HG03025 (cell line): Measurements from ENCODE around the gene SDR9C7.
"Not testable (repeated sequence)": the region's sequence is repeated elsewhere in the genome, so short reads cannot be mapped to it uniquely, and the experiment has no call there.

Experiments used
- ATAC-seq: cut with Tn5 transposase; IDR thresholded peaks from one replicate; pipeline ENCODE4 v1.9.1; 2021; ENCODE audit warnings: mild to moderate bottlenecking, moderate library complexity; ENCODE audit not compliant: unreplicated experiment, low FRiP score

The SDR9C7 gene

DNA sequence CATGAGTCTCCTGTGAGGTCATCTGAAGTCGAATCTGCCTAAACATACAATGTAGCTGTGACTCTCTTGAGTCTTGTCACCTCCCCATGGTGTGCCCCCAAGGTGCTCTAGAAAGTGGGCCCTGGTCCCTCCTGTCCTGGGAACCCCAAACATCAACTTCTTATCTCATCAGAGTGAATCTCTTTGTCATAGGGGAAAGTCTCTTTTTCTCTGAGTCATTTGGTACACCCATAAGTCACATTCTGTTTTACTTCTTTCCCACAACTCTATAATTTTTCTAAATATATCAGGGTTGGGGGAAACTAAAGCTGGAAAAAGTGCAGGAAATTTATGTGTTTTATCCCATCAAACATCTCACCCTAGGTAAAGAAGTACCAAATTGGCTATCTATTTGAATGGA, 12.9 kb downstream of the SDR9C7 start:
- ATAC-seq: no peak

DNA sequence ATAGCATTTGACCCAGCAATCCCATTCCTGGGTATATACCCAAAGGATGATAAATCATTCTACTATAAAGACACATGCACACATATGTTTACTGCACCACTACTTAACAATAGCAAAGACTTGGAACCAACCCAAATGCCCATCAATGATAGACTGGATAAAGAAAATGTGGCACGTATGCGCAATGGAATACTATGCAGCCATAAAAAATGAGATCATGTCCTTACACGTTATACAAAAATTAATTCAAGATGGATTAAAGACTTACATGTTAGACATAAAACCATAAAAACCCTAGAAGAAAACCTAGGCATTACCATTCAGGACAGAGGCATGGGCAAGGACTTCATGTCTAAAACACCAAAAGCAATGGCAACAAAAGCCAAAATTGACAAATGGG, 16.1 kb downstream of the SDR9C7 start:
- not testable (repeated sequence) for ATAC-seq

DNA sequence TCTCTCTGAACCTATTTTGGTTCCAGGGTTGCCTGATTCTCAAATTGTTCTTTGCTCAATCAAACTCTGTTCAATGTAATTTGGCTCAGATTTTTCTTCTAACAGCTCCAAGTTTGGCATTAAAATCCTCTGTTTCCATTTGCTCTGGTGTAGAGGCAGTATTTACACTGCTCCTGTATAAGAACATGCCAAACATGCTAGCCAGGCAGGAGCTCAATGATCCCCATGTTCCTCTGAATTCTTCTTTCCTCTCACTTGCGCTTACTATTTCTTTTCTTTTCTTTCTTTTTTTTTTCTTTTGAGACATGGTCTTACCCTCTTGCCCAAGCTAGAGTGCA, 17.2 kb downstream of the SDR9C7 start:
- no peak for ATAC-seq

DNA sequence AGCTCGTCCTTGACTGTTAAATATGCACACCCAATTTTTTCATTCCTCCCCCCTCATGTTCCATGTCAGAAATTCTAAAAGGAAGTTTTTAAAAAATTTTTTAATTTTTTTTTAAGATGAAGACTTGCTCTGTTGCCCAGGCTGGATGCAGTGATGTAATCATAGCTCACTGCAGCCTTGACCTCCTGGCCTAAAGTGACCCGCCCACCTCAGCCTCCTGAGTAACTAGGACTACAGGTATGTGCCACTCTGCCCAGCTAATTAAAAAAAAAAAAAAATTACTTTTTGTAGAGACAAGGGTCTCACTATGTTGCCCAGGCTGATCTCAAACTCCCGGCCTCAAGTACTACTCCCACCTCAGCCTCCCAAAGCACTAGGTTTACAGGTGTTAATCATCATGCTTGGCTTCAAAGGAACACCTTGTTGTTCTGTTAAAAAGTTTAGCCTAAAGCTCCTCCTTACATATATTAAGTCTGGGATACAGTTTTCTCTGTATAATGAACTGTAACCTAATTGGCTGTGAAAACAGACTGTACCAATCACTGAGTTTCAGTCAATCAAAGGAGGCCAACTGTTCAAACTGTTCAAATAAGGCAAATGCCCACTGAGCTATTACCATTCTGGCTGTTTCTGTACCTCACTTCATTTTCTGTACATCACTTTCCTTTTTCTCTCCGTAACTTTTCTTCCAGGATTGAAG, 17.8 kb downstream of the SDR9C7 start:
- ATAC-seq: no peak

DNA sequence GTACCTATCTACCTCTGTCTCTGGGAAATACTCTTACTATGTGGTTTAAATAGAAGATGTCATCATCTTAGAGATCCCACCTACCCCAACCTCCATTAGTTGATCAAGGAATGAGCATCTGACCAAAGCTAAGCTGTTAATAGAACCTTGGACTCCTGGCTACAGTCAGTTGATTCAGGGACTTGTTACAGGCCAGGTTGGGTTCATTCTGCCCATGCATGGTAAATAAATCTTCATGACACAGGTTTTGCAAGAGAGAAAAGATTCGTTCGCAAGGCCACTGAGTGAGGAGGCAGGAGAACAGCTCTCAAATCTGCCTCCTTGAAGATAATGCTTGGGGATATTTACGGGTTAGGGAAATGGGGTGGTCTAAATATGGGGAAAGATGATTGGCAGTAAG, 19.5 kb downstream of the SDR9C7 start:
- ATAC-seq: no peak

DNA sequence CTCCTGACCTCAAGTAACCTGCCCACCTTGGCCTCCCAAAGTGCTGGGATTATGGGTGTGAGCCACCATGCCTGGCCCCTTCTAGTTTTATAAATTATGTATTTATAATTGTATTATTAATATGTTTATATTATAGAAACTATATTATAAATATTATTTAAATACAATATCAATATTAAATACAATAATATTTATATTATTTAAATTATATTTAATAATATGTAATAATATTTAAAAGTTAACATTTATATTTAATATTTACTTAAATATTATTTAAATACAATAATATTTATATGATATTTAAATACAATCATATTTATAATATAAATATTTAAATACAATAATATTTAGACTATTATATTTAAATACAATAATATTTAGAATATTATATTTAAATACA, 20.0 kb downstream of the SDR9C7 start:
- ATAC-seq: no peak

DNA sequence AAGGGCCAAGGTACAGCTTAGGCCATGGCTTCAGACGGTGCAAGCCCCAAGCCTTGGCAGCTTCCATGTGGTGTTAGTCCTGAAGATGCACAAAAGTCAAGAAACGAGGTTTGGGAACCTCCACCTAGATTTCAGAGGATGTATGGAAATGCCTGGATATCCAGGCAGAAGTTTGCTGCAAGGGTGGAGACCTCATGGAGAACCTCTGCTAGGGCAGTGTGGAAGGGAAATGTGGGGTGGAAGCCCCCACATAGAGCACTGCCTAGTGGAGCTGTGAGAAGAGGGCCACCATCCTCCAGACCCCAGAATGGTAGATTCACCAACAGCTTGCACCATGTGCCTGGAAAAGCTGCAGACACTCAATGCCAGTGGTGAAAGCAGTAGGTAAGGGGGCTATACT, 24.8 kb downstream of the SDR9C7 start:
- ATAC-seq: not testable (repeated sequence)

DNA sequence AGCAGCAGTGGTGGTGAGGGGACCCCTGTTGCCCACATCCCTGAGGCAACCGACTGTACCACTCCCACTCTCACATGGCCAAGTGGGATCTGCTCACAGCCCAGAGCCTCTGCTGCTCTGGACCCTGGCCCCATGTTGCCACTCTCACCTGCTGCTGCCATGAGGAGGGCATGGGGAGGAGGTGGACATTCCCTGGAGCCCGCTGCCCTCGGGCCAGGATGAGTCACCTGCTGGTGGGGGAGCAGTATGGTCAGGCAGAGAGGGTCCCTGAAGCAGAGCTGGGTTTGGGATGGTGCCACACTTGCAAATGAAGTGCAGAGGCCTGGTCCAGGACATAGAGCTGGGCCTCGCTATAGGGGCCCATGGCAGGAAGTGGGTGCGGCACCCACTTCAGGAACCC, 26.1 kb downstream of the SDR9C7 start:
- no peak for ATAC-seq

DNA sequence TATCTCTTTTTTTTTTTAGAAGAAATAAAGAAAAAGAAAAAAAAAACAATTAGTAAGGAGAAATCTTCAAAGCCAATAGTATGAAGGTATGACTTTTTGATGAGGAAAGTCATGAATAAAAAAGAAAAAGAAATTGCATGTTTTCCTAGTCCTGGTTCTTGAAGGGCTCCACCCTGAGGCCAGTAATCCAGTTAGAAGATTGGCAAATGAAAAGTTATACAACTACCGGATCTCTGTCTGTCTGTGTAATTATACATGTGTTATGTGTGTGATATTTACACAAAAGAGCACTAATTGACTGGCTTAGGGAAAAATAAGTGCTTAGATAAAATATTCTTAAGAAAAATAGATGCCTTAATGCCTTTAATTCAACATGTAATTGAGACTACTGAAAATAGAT, 28.4 kb downstream of the SDR9C7 start:
- no peak for ATAC-seq

DNA sequence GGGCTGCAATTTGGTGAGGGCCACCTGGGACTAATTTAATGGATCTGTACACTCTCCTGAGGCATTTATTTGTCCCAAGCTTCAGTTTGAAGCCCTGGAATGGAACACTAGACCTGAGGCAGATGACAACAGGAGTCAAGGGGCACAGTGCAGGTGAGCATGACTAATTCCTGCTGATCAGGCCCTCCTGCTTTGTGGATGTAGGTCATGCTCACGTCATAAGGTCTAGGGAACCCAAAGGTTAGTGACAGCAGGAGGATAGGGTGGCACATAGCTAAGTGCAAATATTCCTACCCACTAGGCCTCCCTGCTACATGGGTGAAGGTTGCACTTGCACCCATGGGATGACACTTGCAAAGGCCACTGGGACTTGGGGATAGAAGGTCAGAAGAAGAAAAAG, 30.8 kb downstream of the SDR9C7 start:
- ATAC-seq: no peak

DNA sequence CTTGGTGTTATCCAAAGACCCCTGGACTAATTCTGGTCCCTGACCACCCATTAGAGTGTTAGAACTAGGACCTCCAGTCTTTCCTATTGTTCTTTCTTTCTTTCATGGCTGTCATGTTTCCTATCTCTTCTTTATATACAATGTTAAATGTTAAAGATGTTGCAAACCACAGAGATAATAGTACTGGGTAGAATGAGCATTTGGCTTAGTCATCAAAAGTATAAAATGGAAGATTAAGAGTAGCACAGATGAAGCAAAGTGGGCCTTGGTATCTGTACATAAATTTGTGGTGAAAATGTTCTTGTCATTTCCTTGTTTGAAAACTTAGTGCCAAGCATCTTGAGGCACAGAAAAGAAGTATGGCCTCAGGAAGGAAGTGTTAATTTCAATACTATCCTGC, 32.9 kb downstream of the SDR9C7 start:
- not testable (repeated sequence) for ATAC-seq

DNA sequence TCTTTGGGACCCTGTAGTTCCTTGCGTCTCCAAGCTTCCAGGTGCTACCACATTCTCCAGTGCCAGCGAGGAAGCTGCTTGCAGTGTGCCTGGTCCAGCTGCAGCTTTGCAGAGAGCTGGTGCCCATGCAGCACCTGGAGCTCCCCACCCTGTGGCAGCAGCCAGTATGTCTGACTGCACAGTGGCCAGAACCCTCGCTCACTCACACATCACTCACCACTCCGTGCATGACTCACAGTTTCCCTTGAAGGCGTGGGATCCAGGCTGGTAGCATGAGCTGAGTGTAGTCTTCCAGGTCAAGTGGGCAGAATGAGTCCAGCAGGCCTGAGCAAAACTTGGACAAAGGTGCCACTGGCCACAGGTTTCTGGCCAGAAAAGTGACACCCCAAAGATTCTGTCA, 33.6 kb downstream of the SDR9C7 start:
- no peak for ATAC-seq

DNA sequence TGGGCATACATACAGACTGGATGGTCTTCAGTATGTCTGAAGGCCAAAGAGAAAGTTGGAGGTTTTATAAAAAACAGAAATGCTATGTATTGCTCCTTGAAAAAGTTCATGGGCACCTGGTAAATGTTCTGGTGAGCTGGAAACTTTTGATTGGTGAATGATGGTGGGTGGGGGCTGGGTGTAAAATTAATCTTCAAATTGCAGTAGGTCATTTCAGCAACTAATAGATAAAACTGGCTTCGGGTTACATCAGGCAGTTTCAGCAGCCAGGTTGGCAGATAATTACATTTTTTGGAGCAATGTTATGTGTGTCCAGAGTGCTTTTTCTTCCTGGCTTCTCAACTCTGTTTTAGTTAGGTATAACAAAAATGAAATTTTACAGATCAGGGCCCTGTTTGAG, 35.3 kb downstream of the SDR9C7 start:
- no peak for ATAC-seq

DNA sequence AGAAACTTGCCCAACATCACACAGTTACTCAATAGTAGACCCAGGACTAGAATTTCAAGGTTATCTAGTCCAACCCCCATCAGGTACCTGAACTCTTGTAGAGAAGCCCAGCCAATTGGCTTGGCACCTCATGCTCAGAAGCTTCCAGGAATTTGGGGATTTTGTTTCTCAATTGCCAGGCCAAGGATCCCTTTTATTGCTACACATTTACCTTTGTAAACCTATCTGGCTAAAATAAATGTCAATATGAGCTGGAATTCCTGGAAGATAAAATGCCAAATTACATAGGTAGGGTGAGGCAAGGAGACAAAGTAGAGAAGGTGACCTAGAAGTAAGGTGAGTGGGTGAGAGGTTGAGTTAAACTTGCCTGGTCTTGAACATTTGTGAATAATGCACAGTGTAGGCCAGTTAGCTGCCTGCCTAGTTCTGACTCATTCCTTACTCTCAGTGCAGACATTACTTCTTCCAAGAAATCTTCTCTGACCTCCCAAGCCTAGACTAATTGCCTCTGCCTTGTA, 36.3 kb downstream of the SDR9C7 start:
- ATAC-seq: no peak

DNA sequence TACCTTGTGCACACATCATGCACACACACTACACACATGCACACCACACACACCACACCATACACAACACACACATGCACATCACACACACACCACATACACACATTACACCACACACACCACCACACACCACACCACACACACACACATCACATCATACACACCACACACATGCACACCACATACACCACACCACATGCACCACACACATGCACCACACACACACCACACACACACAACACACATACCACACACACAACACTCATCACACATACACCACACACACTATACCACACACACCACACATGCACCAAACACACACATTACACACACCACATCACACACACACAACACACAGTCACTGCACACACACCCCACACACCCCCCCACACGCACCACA, 38.1 kb downstream of the SDR9C7 start:
- no peak for ATAC-seq

DNA sequence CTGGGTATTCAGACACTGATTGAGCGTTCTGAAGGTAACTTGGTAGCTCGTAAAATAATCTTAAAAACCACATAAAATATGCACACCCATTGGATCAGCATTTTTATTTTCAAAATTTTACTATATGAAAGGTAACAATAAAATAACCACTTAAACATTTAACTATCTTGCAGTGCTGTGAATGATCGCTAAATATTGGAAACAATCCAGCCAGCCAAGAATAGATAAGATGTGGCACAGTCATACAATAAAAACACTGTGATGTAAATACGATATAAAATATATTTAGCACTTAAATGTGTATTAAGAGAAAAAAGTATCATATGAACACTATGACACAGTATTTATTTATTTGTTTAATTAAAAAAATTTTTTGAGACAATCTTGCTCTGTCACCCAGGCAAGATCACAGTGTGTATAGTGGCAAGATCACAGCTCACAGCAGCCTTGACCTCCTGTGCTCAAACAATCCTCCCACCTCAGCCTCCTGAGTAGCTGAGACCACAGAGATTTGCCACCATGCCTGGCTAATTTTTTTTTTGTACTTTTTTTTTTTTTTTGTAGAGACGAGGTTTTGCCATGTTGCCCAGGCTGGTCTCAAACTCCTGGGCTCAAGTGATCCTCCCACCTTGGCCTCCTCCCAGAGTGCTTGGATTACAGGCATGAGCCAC, 39.4 kb downstream of the SDR9C7 start:
- no peak for ATAC-seq

DNA sequence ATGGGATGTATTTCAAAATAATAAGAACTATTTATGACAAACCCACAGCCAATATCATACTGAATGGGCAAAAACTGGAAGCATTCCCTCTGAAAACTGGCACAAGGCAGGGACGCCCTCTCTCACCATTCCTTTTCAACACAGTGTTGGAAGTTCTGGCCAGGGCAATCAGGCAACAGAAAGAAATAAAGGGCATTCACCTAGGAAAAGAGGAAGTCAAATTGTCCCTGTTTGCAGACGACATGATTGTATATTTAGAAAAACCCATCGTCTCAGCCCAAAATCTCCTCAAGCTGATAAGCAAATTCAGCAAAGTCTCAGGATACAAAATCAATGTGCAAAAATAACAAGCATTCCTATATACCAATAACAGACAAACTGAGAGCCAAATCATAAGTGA, 42.3 kb downstream of the SDR9C7 start:
- not testable (repeated sequence) for ATAC-seq

DNA sequence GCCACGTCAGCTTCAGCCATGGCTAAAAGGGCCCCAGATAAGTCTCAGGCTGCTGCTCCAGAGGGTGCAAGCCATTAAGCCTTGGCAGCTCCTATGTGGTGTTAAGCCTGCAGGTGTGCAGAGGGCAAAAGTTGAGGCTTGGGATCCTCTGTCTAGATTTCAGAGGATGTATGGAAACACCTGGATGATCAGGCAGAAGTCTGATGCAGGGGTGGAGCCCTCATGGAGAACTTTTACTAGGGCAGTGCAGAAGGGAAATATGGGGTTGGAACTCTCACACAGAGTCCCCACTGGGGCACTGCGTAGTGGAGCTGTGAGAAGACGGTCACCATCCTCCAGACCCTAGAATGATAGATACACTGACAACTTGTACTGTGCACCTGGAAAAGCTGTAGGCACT, 47.9 kb downstream of the SDR9C7 start:
- no peak for ATAC-seq

DNA sequence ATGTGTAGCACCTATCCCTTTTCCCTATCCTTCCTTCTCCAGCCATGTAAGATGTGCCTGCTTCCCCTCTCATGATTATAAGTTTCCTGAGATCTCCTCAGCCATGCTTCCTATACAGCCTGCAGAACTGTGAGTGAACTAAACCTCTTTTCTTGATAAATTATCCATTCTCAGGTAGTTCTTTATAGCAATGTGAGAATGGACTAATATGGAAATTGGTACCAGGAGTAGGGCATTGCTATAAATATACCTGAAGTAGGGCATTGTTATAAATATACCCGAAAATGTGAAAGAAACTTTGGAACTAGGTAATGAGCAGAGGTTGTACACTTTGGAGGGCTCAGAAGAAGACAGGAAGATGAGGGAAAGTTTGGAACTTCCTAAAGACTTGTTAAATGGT, 48.9 kb downstream of the SDR9C7 start:
- no peak for ATAC-seq

DNA sequence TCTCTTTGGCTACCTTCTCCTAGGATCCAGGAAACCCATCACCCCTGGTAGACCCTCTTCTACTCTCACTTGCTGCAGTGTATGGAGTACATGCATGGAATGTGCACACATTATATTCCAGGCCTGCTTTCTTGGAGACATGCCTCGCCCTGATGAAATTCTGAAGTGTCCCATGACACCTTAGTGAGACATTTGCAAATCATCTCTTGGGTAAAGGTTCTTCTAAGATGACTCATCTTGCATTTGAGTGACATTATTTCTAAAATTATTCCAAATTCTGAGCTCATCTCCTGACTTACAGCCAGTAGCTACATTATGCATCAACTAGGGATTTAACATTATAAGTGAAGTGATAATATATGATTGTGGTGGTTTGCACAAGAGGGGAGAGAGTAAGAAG, 49.8 kb downstream of the SDR9C7 start:
- no peak for ATAC-seq

DNA sequence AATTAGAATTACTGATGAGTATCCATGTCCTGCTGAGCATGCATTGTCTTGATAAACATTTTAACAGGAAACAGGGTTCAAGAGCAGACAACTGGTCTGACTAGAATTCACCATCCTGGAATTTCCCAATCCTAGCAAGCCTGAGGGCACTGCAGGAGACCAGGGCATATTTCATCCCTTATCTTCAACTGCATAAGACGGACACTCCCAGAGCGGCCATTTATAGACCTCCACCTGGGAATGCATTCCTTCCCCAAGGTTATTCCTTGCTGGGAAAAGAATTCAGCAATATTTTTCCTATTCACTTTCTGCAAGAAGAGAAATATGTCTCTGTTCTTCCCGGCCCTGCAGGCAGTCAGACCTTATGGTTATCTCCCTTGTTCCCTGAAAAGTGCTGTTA, 51.8 kb downstream of the SDR9C7 start:
- not testable (repeated sequence) for ATAC-seq
